Erythroblast (primary cell): ENCODE measurements around the gene CXCL14.
A peak's percentile ranks its signal among the peaks of the same experiment; 100 is the strongest.
"Not testable (repeated sequence)": the region's sequence is repeated elsewhere in the genome, so short reads cannot be mapped to it uniquely, and the experiment has no call there.

Experiments
- DNase-seq, 2 experiments: peaks; one replicate each; lab custom pipeline; 2025; lab: John Stamatoyannopoulos, UW
- GATA1 ChIP-seq: IDR thresholded peaks from 2 replicates; pipeline ENCODE4 v1.6.1; 2011; ENCODE audit warnings: low read depth, mild to moderate bottlenecking, control low read depth, low read length, moderate library complexity
- POLR2A ChIP-seq: IDR thresholded peaks from 2 replicates; pipeline ENCODE4 v1.6.1; 2011; ENCODE audit warnings: mild to moderate bottlenecking, low read length

The CXCL14 gene

DNA sequence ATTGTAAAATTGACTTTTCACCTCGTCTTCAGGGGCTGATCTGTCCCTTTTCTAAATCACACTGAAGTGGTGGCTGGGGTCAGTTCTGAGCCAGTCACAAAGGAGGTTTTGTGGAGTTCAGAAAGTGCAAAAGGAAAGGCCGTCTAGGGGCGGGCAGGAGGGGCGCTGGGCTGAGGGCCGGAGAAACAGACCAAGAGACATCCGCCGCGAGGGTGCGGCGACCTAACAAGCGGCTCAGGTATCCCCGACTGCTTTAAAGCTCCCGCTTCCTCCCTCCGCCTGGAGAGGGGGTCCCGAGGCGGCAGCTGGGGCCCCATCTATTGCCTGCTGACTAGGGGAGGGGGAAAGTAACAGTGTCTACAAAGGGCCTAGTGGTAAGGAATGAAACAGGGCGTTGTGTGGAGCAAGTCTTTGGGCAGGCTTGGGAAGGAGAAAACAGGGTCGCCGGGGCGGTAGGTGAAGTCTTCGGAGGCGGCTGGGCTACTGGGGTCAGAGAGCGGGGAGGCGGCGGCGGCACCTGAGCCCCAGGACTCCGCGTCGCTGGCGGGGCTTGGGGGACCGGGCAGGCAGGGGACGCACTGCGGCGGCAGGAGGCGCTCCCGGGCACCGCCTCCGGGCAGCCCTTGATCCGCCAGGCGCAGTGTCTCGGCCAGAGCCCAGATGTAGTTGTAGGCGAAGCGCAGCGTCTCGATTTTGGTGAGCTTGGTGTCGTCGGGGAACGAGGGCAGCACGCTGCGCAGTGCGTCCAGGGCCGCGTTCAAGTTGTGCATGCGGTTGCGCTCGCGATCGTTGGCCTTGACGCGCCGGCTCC, 44.0 kb downstream of the CXCL14 start:
- TF ChIP-seq POLR2A (no peak), GATA1 (no peak)
- DNase-seq: peak; percentile 41 to 60

DNA sequence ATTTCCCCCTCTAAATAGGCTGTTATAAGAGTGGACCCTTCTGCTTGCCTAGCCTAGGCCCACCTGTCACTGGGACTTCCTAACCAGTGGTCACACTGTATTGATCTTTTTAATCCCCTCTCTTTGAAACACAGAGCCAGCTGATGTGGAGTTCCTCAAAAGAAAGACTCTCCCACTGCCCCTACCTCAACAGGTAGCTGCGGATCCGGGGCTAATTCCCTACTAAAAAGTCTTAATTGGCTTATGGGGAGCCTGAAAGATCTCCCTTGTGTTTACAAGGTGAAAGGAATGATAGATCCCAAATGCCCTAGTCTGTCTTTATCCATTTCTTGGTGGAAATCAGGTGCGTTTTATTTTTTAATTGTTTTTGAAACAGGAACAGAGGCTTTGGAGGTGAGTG, 45.0 kb downstream of the CXCL14 start:
- no peak for TF ChIP-seq POLR2A
- no peak for TF ChIP-seq GATA1
- DNase-seq: no peak

DNA sequence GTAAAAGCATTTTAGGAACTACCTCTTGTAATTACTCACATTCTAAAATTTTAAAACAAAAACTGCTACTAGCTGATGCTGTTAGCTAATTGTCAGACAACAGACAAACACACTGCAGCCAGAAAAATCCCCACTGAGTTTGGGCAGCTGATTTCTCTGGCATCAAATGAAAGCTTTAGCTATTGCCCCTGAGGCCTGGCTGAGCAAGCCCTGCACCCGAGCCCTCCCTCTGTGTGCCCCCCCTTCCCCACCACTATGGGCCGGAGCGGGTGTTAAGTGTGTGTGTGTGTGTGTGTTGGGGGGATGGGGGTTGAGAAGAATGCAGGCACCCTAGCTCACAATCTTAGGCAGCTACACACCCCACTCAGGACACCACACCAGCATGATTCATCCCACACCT, 45.5 kb downstream of the CXCL14 start:
- no peak for DNase-seq

DNA sequence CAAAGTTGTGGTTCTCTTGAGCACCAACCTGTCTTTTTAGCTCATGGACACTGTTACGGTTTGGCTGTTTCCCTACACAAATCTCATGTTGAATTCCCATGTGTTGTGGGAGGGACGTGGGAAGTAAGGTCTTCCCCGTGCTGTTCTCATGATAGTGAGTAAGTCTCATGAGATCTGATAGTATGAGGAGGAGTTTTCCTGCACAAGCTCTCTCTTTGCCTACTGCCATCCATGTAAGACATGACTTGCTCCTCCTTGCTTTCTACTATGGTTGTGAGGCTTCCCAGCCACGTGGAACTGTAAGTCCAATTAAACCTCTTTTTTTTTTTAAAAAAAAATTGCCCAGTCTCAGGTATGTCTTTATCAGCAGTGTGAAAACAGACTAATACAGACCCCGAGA, 49.2 kb downstream of the CXCL14 start:
- DNase-seq: not testable (repeated sequence)

More for the DNA sequence above, 45.5 kb downstream of the CXCL14 start:
- TF ChIP-seq POLR2A (no peak), GATA1 (no peak)

DNA sequence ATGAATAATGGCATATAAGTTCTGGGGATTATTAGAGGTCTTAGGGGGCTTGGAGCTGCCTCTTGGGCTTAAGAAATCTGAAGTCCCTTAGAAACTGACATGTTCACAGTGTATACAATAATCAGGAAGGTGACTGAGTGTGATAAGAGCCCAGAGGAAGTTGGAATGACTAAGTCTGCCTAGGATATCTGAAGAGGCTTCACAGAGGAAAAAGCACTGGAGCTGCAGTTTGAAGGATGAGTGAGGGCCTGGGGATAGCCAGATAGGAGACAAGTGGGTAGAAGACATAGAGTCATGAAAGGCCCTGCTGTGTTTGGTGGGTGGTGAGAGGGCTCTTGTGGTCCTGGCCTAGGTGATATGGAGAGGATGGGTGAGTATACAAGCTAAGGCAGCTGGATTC, 51.9 kb downstream of the CXCL14 start:
- DNase-seq: no peak
- TF ChIP-seq POLR2A: no peak
- no peak for TF ChIP-seq GATA1

DNA sequence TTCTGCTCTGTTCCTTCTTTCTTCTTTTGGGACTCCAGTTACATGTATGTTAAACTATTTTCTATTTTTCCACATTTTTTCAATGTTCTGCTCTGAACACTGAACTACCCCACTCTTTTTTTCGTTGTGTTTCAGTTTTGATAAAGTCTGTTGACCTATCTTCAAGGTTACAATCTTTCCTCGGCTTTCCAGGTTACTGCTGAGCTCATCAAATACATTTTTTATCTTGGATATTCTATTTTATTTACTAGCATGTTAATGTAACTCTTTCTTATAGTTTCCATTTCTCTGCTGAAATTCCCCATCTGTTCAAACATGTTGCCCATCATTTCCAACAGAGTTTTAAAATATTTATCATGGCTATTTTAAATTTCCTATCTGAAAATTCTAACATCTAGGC, 56.8 kb downstream of the CXCL14 start:
- no peak for DNase-seq
- no peak for TF ChIP-seq POLR2A
- TF ChIP-seq GATA1: no peak
